K562 treated with DMSO at 1 percent for 48 hours (cell line): ENCODE data around the gene ARL3. TPM values are rescaled to one million over a fixed set of nuclear protein-coding genes. Genes with fewer than 3 reads are reported as not detected.

ENCODE experiments used
- total RNA-seq: library from RNA; unstranded; fragments of 300-600 nt; gene quantifications from 2 replicates; pipeline ENCODE4 v1.2.3, GENCODE V29; 2022; ENCODE audit warnings: low replicate concordance; ENCODE audit errors: extremely low read depth

The ARL3 gene
- total RNA-seq: not detected in 2 replicates

GRCh38 chr10:102713814-102714620 lies at the start of gene ARL3:
Gene ARL3 (minus strand): TSS chr10:102714397. CDS start chr10:102714275, 122 bp downstream.

GRCh38 chr10:102743588-102744373 lies 29.6 kb upstream of the ARL3 start, which contains the start of gene WBP1L:
Gene WBP1L (plus strand): TSS chr10:102743948. CDS start chr10:102744054, 106 bp downstream.

GRCh38 chr10:102714621-102715455 lies 641 bp upstream of the ARL3 start, which contains the start of gene SFXN2:
Gene SFXN2 (plus strand): TSS chr10:102714636. CDS start chr10:102726637, 12,001 bp downstream.

GRCh38 chr10:102644066-102644645 lies 70.0 kb downstream of the ARL3 start, which contains the start of gene TRIM8:
Gene TRIM8 (plus strand): TSS chr10:102644479. CDS start chr10:102644618, 139 bp downstream.

Other genes with a start within 250 kb of the ARL3 start
- gene ACTR1A, start 211.7 kb downstream of the ARL3 start, total RNA-seq: not detected in 2 replicates
- gene SUFU, start 210.4 kb downstream of the ARL3 start, total RNA-seq: not detected in 2 replicates
- gene TRIM8, start 69.9 kb downstream of the ARL3 start, total RNA-seq: not detected in 2 replicates
- not detected in 2 replicates for gene SFXN2, start 239 bp upstream of the ARL3 start, total RNA-seq
- gene WBP1L, start 29.6 kb upstream of the ARL3 start, total RNA-seq: not detected in 2 replicates
- gene CYP17A1, start 123.0 kb upstream of the ARL3 start, total RNA-seq: not detected in 2 replicates
- not detected in 2 replicates for gene BORCS7, start 139.9 kb upstream of the ARL3 start, total RNA-seq
- gene AS3MT, start 155.1 kb upstream of the ARL3 start, total RNA-seq: not detected in 2 replicates
- not detected in 2 replicates for gene CNNM2, start 203.9 kb upstream of the ARL3 start, total RNA-seq